SK-N-SH (cell line): Measurements from ENCODE around the gene MIS18A. TPM values are rescaled to one million over a fixed set of nuclear protein-coding genes. Genes with fewer than 3 reads are reported as not detected.

Experiments used
- CTCF ChIA-PET: fragments of 300-600, 350-600 bp; formaldehyde crosslinking; extraction: SDS; loops from one replicate; lab custom pipeline; 2021; lab: Yijun Ruan, JAX
- POLR2A ChIA-PET: fragments of 350-600 bp; sonication (Branson Sonifier 250); formaldehyde crosslinking; extraction: SDS; loops from one replicate; lab custom pipeline; 2020; ENCODE audit warnings: antibody characterized with exemption, inconsistent platforms; lab: Yijun Ruan, JAX
- DNase-seq: peaks from one replicate; pipeline ENCODE4 v3.0.0; 2012
- H2AFZ ChIP-seq: fragments of 200-600 bp; sonication (generic); 2 replicates; pipeline ENCODE4 v1.8.1; 2016; ENCODE audit warnings: antibody characterized with exemption, mild to moderate bottlenecking, low read depth
- H3F3A ChIP-seq: fragments of 200-600 bp; sonication (generic); replicated peaks from 2 replicates; pipeline ENCODE3; 2016; ENCODE audit warnings: antibody characterized with exemption, mild to moderate bottlenecking; ENCODE audit not compliant: insufficient read depth
- H3K27ac ChIP-seq, 2 experiments: fragments of 200-500 bp in 1 of 2; fragments of 200-600 bp in 1 of 2; sonication (Bioruptor generic) in 1 of 2; sonication (generic), shearing (Covaris generic) in 1 of 2; 2 replicates each; pipeline versions ENCODE4 v1.5.1 to v1.6.1; 2014 to 2016; ENCODE audit warnings: low read depth in 2 of 2, inconsistent platforms in 1 of 2, low read length in 1 of 2, mild to moderate bottlenecking in 1 of 2, mixed read lengths in 1 of 2
- H3K27me3 ChIP-seq: fragments of 200-600 bp; sonication (generic), shearing (Covaris generic); 2 replicates; pipeline ENCODE4 v1.6.1; 2016; ENCODE audit warnings: mixed run types; ENCODE audit not compliant: insufficient read depth
- H3K36me3 ChIP-seq, 2 experiments: fragments of 200-500 bp in 1 of 2; fragments of 200-600 bp in 1 of 2; sonication (Bioruptor generic) in 1 of 2; sonication (generic) in 1 of 2; replicated peaks in 1 of 2; 2 replicates each; pipeline versions ENCODE3 to v1.5.1; 2014 to 2016; ENCODE audit warnings: low read length in 1 of 2, mild to moderate bottlenecking in 1 of 2; ENCODE audit not compliant: insufficient read depth in 2 of 2, control insufficient read depth in 1 of 2
- H3K4me1 ChIP-seq, 2 experiments: fragments of 200-500 bp in 1 of 2; fragments of 200-600 bp in 1 of 2; sonication (Bioruptor generic) in 1 of 2; sonication (generic), shearing (Covaris generic) in 1 of 2; 2 replicates each; pipeline versions ENCODE4 v1.5.1 to v1.6.1; 2014 to 2016; ENCODE audit warnings: low read depth in 1 of 2, low read length in 1 of 2, mixed run types in 1 of 2; ENCODE audit not compliant: insufficient read depth in 2 of 2, control insufficient read depth in 1 of 2
- H3K4me2 ChIP-seq: fragments of 200-600 bp; sonication (generic), shearing (Covaris generic); 2 replicates; pipeline ENCODE4 v1.6.1; 2017; ENCODE audit warnings: mixed run types
- H3K4me3 ChIP-seq, 2 experiments: fragments of 200-500 bp in 1 of 2; fragments of 200-600 bp in 1 of 2; sonication (Bioruptor generic) in 1 of 2; sonication (generic), shearing (Covaris generic) in 1 of 2; 2 replicates each; pipeline versions ENCODE4 v1.5.1 to v1.8.1; 2014 to 2016; ENCODE audit warnings: low read depth in 2 of 2, inconsistent platforms in 1 of 2, low read length in 1 of 2, mild to moderate bottlenecking in 1 of 2, mixed read lengths in 1 of 2, moderate library complexity in 1 of 2
- H3K79me2 ChIP-seq: fragments of 200-600 bp; sonication (generic); 2 replicates; pipeline ENCODE4 v1.8.1; 2017; ENCODE audit warnings: mild to moderate bottlenecking; ENCODE audit not compliant: insufficient read depth
- H3K9ac ChIP-seq: fragments of 200-600 bp; sonication (generic); 2 replicates; pipeline ENCODE4 v1.6.1; 2017; ENCODE audit warnings: mixed run types
- H3K9me2 ChIP-seq: fragments of 200-600 bp; sonication (generic); 2 replicates; pipeline ENCODE4 v1.6.1; 2017; ENCODE audit warnings: mixed run types
- H3K9me3 ChIP-seq: fragments of 200-600 bp; sonication (generic); 2 replicates; pipeline ENCODE4 v1.6.1; 2017; ENCODE audit warnings: mixed run types, mild to moderate bottlenecking, moderate library complexity
- H4K20me1 ChIP-seq: fragments of 200-600 bp; sonication (generic); 2 replicates; pipeline ENCODE4 v1.6.1; 2017; ENCODE audit warnings: mild to moderate bottlenecking, mixed run types; ENCODE audit not compliant: insufficient read depth
- CHD2 ChIP-seq: fragments of 150-350 bp; IDR thresholded peaks from 2 replicates; pipeline ENCODE4 v1.6.1; 2018; ENCODE audit warnings: low read length; ENCODE audit not compliant: partially characterized antibody
- ELF1 ChIP-seq: IDR thresholded peaks from 2 replicates; pipeline ENCODE4 v1.4.0; 2012
- EP300 ChIP-seq, 2 experiments: IDR thresholded peaks; 2 replicates each; pipeline versions ENCODE4 v1.4.0 to v1.6.1; 2012; ENCODE audit warnings: borderline replicate concordance in 1 of 2, low read depth in 1 of 2, low read length in 1 of 2
- EZH2phosphoT487 ChIP-seq: fragments of 200-600 bp; sonication (generic); IDR thresholded peaks from 2 replicates; pipeline ENCODE4 v1.6.1; 2017; ENCODE audit warnings: low read depth, mixed run types, mild to moderate bottlenecking, antibody characterized with exemption, moderate library complexity, borderline replicate concordance
- GABPA ChIP-seq: IDR thresholded peaks from 2 replicates; pipeline ENCODE4 v1.4.0; 2012; ENCODE audit warnings: low read depth, mild to moderate bottlenecking
- NFIC ChIP-seq: IDR thresholded peaks from 2 replicates; pipeline ENCODE4 v1.4.0; 2012; ENCODE audit warnings: borderline replicate concordance
- POLR2AphosphoS5 ChIP-seq: IDR thresholded peaks from 2 replicates; pipeline ENCODE4 v1.6.1; 2012; ENCODE audit warnings: low read depth, low read length
- RCOR1 ChIP-seq: fragments of 150-350 bp; IDR thresholded peaks from 2 replicates; pipeline ENCODE4 v1.6.1; 2017; ENCODE audit warnings: antibody characterized with exemption, low read length
- RFX5 ChIP-seq: IDR thresholded peaks from 2 replicates; pipeline ENCODE4 v1.6.1; 2012; ENCODE audit warnings: mild to moderate bottlenecking, improper control_type of control experiment, low read length
- RXRA ChIP-seq: IDR thresholded peaks from 2 replicates; pipeline ENCODE4 v1.4.0; 2012; ENCODE audit warnings: low read depth, mild to moderate bottlenecking, borderline replicate concordance
- TCF12 ChIP-seq: IDR thresholded peaks from 2 replicates; pipeline ENCODE4 v1.4.0; 2012
- WGBS: methylation state at CpG from one replicate; pipeline ENCODE4 v1.1.6; 2017; ENCODE audit warnings: low lambda C conversion rate; 5-methylcytosine and 5-hydroxymethylcytosine counted together
- polyA plus RNA-seq, 3 experiments: library from polyadenylated mRNA; depleted of rRNA; stranded (reverse); fragments of >200 nt; gene quantifications; 2 replicates each; pipeline ENCODE4 v1.2.3, GENCODE V29; 2012
- TF ChIP-seq, protein P1 (sequence below): IDR thresholded peaks from 2 replicates; pipeline ENCODE4 v1.4.0; 2012; ENCODE audit warnings: low read depth, borderline replicate concordance
- TF ChIP-seq, protein P2 (sequence below): fragments of 150-350 bp; IDR thresholded peaks from 2 replicates; pipeline ENCODE4 v1.6.1; 2017; ENCODE audit warnings: antibody characterized with exemption, low read length, low read depth, borderline replicate concordance
- TF ChIP-seq, protein P3 (sequence below): fragments of 200-600 bp; sonication (generic); IDR thresholded peaks from 2 replicates; pipeline ENCODE4 v1.6.1; 2017; ENCODE audit warnings: antibody characterized with exemption, mild to moderate bottlenecking, moderate library complexity

The MIS18A gene
- polyA plus RNA-seq, 1 of the 3 experiments (the other 2 are of a cell fraction): 14.2 TPM

DNA sequence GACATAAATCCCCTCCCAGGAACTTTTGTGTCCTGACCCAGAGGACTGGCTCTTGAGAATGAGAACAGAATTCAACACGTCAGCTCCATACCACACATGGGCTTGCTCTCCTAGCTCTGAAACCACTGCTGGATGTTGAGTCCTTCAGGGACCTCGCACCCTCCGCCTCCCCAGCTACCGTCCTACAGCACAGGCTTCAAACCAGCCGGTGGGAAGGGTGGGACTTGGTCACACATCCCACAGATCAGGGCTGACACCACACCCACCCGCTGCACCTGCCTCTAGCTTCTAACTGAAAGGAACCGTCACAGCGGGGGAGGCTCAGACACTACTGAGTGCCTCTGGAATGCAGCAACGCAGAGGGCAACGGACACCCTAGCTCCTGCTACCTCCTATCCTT lies 43.8 kb upstream of the MIS18A start:
- Histone ChIP-seq H3K9me3 (no peaks in the 10 kb centered on the region), H2AFZ (no peak overlapping the region), H3K4me2 (no peak overlapping the region), H3K79me2 (peaks cover 36% of the 10 kb centered on the region; the same call in 1 of the 2 replicates), H3F3A (peaks cover 2% of the 10 kb centered on the region), H3K4me1 (no peaks in the 10 kb centered on the region), H3K36me3 (peaks cover 90 to 100% of the 10 kb centered on the region in 2 experiments), H3K4me3 (no peak overlapping the region), H3K9ac (no peak overlapping the region), H4K20me1 (no peaks in the 10 kb centered on the region), H3K27me3 (no peaks in the 10 kb centered on the region), H3K27ac (no peak overlapping the region), H3K9me2 (no peaks in the 10 kb centered on the region)
- no peak for TF ChIP-seq CHD2
- TF ChIP-seq ELF1: no peak
- TF ChIP-seq RXRA: no peak
- TF ChIP-seq, protein P1, sequence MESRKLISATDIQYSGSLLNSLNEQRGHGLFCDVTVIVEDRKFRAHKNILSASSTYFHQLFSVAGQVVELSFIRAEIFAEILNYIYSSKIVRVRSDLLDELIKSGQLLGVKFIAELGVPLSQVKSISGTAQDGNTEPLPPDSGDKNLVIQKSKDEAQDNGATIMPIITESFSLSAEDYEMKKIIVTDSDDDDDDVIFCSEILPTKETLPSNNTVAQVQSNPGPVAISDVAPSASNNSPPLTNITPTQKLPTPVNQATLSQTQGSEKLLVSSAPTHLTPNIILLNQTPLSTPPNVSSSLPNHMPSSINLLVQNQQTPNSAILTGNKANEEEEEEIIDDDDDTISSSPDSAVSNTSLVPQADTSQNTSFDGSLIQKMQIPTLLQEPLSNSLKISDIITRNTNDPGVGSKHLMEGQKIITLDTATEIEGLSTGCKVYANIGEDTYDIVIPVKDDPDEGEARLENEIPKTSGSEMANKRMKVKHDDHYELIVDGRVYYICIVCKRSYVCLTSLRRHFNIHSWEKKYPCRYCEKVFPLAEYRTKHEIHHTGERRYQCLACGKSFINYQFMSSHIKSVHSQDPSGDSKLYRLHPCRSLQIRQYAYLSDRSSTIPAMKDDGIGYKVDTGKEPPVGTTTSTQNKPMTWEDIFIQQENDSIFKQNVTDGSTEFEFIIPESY: no peak
- TF ChIP-seq TCF12: no peak
- no peak for TF ChIP-seq GABPA
- ChIA-PET POLR2A (no interaction called here), CTCF (interaction anchor here (0.6 kb wide), 1 partner anchor 10 kb away, joined by 3 read pairs; no protein-coding TSS in a partner anchor)
- 85% methylated on average over 5 of the region's 10 CpGs for WGBS
- no peak for DNase-seq

DNA sequence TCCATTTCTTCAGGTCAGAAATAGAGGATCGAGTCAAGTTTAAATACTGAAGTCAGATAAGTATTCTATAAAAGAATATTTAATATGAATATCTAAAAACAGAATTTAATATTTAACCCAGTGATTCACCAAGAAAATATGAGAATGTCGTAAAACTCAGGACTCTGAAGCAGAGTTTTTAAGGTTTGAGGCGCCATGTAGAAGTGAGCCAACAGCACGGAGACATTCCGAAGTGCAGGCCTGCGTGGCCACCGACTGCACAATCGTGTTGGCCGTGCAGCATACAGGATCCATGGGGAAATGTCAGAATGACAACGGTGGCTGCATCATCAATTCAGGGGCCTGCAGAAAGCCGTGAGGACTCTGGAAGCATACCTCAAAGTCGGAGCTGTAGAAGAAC lies 43.3 kb upstream of the MIS18A start:
- Histone ChIP-seq H3K36me3 (peaks cover 89 to 100% of the 10 kb centered on the region in 2 experiments), H3K9me3 (no peaks in the 10 kb centered on the region), H3K4me2 (no peak overlapping the region), H3K27ac (no peak overlapping the region), H3F3A (no peaks in the 10 kb centered on the region), H3K4me1 (no peaks in the 10 kb centered on the region), H3K4me3 (no peak overlapping the region), H3K9me2 (no peaks in the 10 kb centered on the region), H3K79me2 (peaks cover 38% of the 10 kb centered on the region; the same call in 1 of the 2 replicates), H3K9ac (no peak overlapping the region), H4K20me1 (no peaks in the 10 kb centered on the region), H2AFZ (no peak overlapping the region), H3K27me3 (no peaks in the 10 kb centered on the region)
- POLR2A ChIA-PET: no interaction called here
- DNase-seq: no peak
- TF ChIP-seq, protein P2, sequence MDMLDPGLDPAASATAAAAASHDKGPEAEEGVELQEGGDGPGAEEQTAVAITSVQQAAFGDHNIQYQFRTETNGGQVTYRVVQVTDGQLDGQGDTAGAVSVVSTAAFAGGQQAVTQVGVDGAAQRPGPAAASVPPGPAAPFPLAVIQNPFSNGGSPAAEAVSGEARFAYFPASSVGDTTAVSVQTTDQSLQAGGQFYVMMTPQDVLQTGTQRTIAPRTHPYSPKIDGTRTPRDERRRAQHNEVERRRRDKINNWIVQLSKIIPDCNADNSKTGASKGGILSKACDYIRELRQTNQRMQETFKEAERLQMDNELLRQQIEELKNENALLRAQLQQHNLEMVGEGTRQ: no peak
- TF ChIP-seq RCOR1: no peak
- no peak for TF ChIP-seq POLR2AphosphoS5
- CTCF ChIA-PET: interaction anchor here (0.6 kb wide), 1 partner anchor 10 kb away, joined by 3 read pairs; no protein-coding TSS in a partner anchor
- 81% methylated on average over 12 of the region's 12 CpGs for WGBS

DNA sequence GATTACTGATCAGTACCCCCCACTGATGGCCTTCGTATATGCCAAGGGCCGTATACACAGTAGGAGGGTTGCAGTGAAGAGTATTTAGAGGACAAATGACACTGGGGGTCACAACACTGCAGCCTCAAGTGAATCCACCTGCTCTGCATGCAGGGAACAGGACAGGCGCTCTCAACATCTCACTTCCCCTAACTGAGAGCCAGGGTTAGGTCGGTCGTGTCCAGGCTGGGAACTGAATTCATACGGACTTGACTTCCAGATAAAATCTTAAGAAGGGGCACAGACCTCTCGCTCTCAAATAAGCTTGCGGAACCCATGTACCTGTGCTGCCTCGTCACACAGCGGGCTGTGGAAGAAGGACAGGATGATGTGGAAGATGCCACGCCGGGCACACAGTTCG lies 42.6 kb upstream of the MIS18A start:
- Histone ChIP-seq H3K79me2 (peaks cover 37% of the 10 kb centered on the region; the same call in 1 of the 2 replicates), H3K4me3 (no peak overlapping the region), H3K9ac (no peak overlapping the region), H3F3A (no peaks in the 10 kb centered on the region), H3K4me2 (no peak overlapping the region), H2AFZ (no peak overlapping the region), H3K9me3 (no peaks in the 10 kb centered on the region), H4K20me1 (no peaks in the 10 kb centered on the region), H3K27me3 (no peaks in the 10 kb centered on the region), H3K9me2 (no peaks in the 10 kb centered on the region), H3K27ac (no peak overlapping the region), H3K4me1 (no peaks in the 10 kb centered on the region), H3K36me3 (peaks cover 85 to 100% of the 10 kb centered on the region in 2 experiments)
- WGBS: 99% methylated on average over 11 of the region's 13 CpGs
- CTCF ChIA-PET: no interaction called here
- POLR2A ChIA-PET: no interaction called here
- TF ChIP-seq NFIC: no peak
- no peak for TF ChIP-seq RFX5
- no peak for TF ChIP-seq EP300 (IDR thresholded peaks at IDR 0.05; ENCODE audit: borderline replicate concordance in 1 of 2, low read depth in 1 of 2, low read length in 1 of 2)
- no peak for TF ChIP-seq RXRA
- TF ChIP-seq, protein P3, sequence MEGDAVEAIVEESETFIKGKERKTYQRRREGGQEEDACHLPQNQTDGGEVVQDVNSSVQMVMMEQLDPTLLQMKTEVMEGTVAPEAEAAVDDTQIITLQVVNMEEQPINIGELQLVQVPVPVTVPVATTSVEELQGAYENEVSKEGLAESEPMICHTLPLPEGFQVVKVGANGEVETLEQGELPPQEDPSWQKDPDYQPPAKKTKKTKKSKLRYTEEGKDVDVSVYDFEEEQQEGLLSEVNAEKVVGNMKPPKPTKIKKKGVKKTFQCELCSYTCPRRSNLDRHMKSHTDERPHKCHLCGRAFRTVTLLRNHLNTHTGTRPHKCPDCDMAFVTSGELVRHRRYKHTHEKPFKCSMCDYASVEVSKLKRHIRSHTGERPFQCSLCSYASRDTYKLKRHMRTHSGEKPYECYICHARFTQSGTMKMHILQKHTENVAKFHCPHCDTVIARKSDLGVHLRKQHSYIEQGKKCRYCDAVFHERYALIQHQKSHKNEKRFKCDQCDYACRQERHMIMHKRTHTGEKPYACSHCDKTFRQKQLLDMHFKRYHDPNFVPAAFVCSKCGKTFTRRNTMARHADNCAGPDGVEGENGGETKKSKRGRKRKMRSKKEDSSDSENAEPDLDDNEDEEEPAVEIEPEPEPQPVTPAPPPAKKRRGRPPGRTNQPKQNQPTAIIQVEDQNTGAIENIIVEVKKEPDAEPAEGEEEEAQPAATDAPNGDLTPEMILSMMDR: no peak
- TF ChIP-seq EZH2phosphoT487: no peak
- DNase-seq: no peak
